Osteocyte (in vitro differentiated cells): ENCODE measurements around the gene SYNGAP1. TPM values are rescaled to one million over a fixed set of nuclear protein-coding genes. Genes with fewer than 3 reads are reported as not detected.
A peak's percentile ranks its signal among the peaks of the same experiment; 100 is the strongest.

Experiments used
- DNase-seq: peaks from one replicate; pipeline ENCODE4 v3.0.0; 2021; ENCODE audit warnings: mixed read lengths; ENCODE audit not compliant: unreplicated experiment; ENCODE audit errors: extremely low spot score
- H3K27ac Mint-ChIP-seq: one replicate; pipeline ENCODE4 v1.8.0; 2021; ENCODE audit warnings: mild to moderate bottlenecking, mixed read lengths; ENCODE audit not compliant: unreplicated experiment
- H3K27me3 Mint-ChIP-seq: one replicate; pipeline ENCODE4 v1.8.0; 2021; ENCODE audit warnings: mixed read lengths; ENCODE audit not compliant: unreplicated experiment
- H3K36me3 Mint-ChIP-seq: one replicate; pipeline ENCODE4 v1.8.0; 2021; ENCODE audit warnings: mixed read lengths; ENCODE audit not compliant: unreplicated experiment
- H3K4me1 Mint-ChIP-seq: one replicate; pipeline ENCODE4 v1.8.0; 2021; ENCODE audit warnings: mixed read lengths; ENCODE audit not compliant: unreplicated experiment
- H3K4me3 Mint-ChIP-seq: one replicate; pipeline ENCODE4 v1.8.0; 2021; ENCODE audit warnings: mild to moderate bottlenecking, moderate library complexity, mixed read lengths; ENCODE audit not compliant: unreplicated experiment
- H3K9me3 Mint-ChIP-seq: one replicate; pipeline ENCODE4 v1.8.0; 2021; ENCODE audit warnings: mixed read lengths; ENCODE audit not compliant: unreplicated experiment
- CTCF ChIP-seq: fragments of 200-600 bp; sonication (generic); IDR thresholded peaks from 2 replicates; pipeline ENCODE4 v1.5.0; 2021; ENCODE audit warnings: antibody characterized with exemption, mild to moderate bottlenecking, moderate library complexity
- total RNA-seq: library from RNA; stranded (reverse); gene quantifications from 2 replicates; pipeline ENCODE4 v1.2.1, GENCODE V29; 2021

SYNGAP1 gene
- total RNA-seq, 1 donor from 2014 or later: 34.7 TPM

- DNase-seq: no peak
- H3K27me3 Mint-ChIP-seq: no peaks in the 10 kb centered on the region
- peak; percentile 34 for TF ChIP-seq CTCF
- H3K4me3 Mint-ChIP-seq: peak overlapping the region; percentile 82
- H3K27ac Mint-ChIP-seq: peak overlapping the region; percentile 59
- H3K36me3 Mint-ChIP-seq: peaks cover 13% of the 10 kb centered on the region
- H3K4me1 Mint-ChIP-seq: peaks cover 77% of the 10 kb centered on the region
- H3K9me3 Mint-ChIP-seq: no peaks in the 10 kb centered on the region
These were observed 8.5 kb downstream of the SYNGAP1 start for GRCh38 chr6:33428224-33428965.

GRCh38 chr6:33428966-33429749, 9.3 kb downstream of the SYNGAP1 start:
- no peaks in the 10 kb centered on the region for H3K27me3 Mint-ChIP-seq
- TF ChIP-seq CTCF: no peak
- no peak for DNase-seq
- H3K27ac Mint-ChIP-seq: peak overlapping the region; percentile 59
- H3K36me3 Mint-ChIP-seq: peaks cover 8% of the 10 kb centered on the region
- peak overlapping the region; percentile 82 for H3K4me3 Mint-ChIP-seq
- peaks cover 77% of the 10 kb centered on the region for H3K4me1 Mint-ChIP-seq
- no peaks in the 10 kb centered on the region for H3K9me3 Mint-ChIP-seq

GRCh38 chr6:33429750-33430052, 9.8 kb downstream of the SYNGAP1 start:
- Mint-ChIP-seq H3K27ac (peak overlapping the region; percentile 9), H3K4me3 (no peak overlapping the region)
- DNase-seq: no peak

GRCh38 chr6:33430334-33430733, 10.5 kb downstream of the SYNGAP1 start:
- H3K27ac Mint-ChIP-seq: no peak overlapping the region
- H3K4me1 Mint-ChIP-seq: peaks cover 66% of the 10 kb centered on the region
- H3K9me3 Mint-ChIP-seq: no peaks in the 10 kb centered on the region
- TF ChIP-seq CTCF: no peak
- H3K4me3 Mint-ChIP-seq: no peak overlapping the region
- peaks cover 11% of the 10 kb centered on the region for H3K36me3 Mint-ChIP-seq
- H3K27me3 Mint-ChIP-seq: no peaks in the 10 kb centered on the region
- no peak for DNase-seq

More at GRCh38 chr6:33429750-33430052, 9.8 kb downstream of the SYNGAP1 start:
- Mint-ChIP-seq H3K27me3 (no peaks in the 10 kb centered on the region), H3K36me3 (peaks cover 8% of the 10 kb centered on the region), H3K9me3 (no peaks in the 10 kb centered on the region), H3K4me1 (peaks cover 72% of the 10 kb centered on the region)
- TF ChIP-seq CTCF: no peak
